ENCODE measurements around the gene MLLT1. TPM values are rescaled to one million over a fixed set of nuclear protein-coding genes. Genes with fewer than 3 reads are reported as not detected.

The MLLT1 gene
- polyA plus RNA-seq, 1 experiment, result 12.3 TPM

DNA sequence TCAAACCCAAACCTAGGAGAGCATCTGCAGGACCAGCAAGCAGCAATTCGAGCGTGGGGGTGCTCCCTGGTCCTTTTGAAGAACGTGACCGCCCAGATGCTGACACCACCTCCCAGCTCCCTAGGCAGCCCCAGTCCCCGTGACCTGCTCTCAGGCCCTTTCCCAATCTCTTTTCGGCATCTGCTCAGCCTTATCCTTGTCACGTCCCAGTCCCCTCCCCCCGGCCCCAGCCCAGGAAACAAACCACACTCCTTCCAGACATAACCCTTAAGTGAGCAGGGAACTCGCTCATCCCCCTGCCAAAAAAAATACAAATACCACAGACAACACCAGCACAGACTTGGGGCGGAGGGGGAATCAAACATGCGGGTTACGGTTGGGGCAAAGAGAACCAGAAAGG is 3.3 kb downstream of the MLLT1 start:
- Histone ChIP-seq H3K9me3 (ENCODE audit: control insufficient read depth, insufficient read depth, low read length) (no peaks in the 10 kb centered on the region), H3K27me3 (ENCODE audit: control insufficient read depth, insufficient read depth, low read length) (no peaks in the 10 kb centered on the region), H3K4me3 (ENCODE audit: low read depth, low read length) (peak overlapping the region; percentile 25), H3K27ac (ENCODE audit: low read depth, low read length) (peak overlapping the region; percentile 39)
- TF ChIP-seq, protein P1, sequence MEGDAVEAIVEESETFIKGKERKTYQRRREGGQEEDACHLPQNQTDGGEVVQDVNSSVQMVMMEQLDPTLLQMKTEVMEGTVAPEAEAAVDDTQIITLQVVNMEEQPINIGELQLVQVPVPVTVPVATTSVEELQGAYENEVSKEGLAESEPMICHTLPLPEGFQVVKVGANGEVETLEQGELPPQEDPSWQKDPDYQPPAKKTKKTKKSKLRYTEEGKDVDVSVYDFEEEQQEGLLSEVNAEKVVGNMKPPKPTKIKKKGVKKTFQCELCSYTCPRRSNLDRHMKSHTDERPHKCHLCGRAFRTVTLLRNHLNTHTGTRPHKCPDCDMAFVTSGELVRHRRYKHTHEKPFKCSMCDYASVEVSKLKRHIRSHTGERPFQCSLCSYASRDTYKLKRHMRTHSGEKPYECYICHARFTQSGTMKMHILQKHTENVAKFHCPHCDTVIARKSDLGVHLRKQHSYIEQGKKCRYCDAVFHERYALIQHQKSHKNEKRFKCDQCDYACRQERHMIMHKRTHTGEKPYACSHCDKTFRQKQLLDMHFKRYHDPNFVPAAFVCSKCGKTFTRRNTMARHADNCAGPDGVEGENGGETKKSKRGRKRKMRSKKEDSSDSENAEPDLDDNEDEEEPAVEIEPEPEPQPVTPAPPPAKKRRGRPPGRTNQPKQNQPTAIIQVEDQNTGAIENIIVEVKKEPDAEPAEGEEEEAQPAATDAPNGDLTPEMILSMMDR (IDR thresholded peaks at IDR 0.05; ENCODE audit: low read depth, low read length), result no peak
- DNase-seq (ENCODE audit: low read depth, low spot score), result no peak
- ChIA-PET CTCF (interaction anchor here (1.5 to 2.0 kb wide), 2 partner anchors 23 to 58 kb away, joined by 4 to 11 read pairs; no protein-coding TSS in a partner anchor), POLR2A (no interaction called here)

DNA sequence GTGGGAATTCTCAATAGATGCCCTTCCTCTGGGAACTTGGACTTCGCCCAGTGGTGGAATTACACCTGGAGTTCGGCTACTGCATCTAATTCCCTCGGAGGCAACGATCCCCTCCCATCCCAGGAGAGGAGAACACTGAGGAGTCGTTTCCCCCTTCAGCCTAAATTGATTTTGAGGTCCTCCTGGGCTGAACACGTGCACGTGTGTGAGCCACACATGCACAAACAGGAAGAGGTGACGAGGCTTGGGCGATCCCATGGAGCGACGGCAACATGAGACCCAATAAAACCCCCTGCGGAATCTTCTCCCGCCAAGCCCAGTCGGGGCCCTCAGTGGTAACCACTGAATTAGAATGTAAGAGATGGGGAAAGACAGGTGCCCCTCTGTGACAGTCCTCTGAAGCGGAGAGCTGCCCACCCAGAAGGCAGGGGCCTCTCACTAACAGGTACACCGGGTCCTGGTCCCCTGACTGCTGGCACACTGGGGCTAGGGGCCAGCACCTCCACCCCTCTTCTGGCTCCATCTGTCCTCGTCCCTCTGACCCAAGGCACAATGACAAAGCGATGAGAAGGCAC is 4.5 kb downstream of the MLLT1 start:
- Histone ChIP-seq H3K27me3 (ENCODE audit: control insufficient read depth, insufficient read depth, low read length) (no peaks in the 10 kb centered on the region), H3K9me3 (ENCODE audit: control insufficient read depth, insufficient read depth, low read length) (no peaks in the 10 kb centered on the region; the same call in 1 of the 2 replicates), H3K27ac (ENCODE audit: low read depth, low read length) (peak overlapping the region; percentile 95), H3K4me3 (ENCODE audit: low read depth, low read length) (no peak overlapping the region)
- no peak for DNase-seq (ENCODE audit: low read depth, low spot score)
- POLR2A ChIA-PET, result no interaction called here
- CTCF ChIA-PET, result interaction anchor here (1.2 kb wide), 1 partner anchor 57 kb away, joined by 5 read pairs; no protein-coding TSS in a partner anchor
- TF ChIP-seq, protein P1 (IDR thresholded peaks at IDR 0.05; ENCODE audit: low read depth, low read length), result no peak

DNA sequence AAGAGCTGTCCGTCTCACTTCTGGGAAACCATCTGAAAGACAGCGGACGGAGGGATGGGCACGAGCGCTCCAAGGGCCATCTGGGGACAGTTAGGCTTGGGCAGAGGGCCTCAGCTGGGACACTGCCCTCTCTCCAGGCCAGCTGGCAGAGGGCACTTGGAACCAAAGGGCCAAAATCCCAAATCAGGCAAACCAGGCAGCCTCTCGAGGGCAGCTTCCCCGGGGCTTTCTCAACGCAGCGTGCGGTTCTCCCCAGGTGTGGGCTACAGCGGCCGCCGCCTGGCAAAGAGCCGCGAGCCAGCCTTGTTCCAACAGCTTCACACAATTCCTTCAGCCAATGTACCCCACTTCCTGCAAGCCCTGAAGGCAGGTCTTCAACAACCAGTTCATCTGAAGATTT is 5.0 kb downstream of the MLLT1 start:
- Histone ChIP-seq H3K4me3 (ENCODE audit: low read depth, low read length) (no peak overlapping the region), H3K27me3 (ENCODE audit: control insufficient read depth, insufficient read depth, low read length) (no peaks in the 10 kb centered on the region), H3K9me3 (ENCODE audit: control insufficient read depth, insufficient read depth, low read length) (no peaks in the 10 kb centered on the region; the same call in 1 of the 2 replicates), H3K27ac (ENCODE audit: low read depth, low read length) (peak overlapping the region; percentile 95)
- TF ChIP-seq, protein P1 (IDR thresholded peaks at IDR 0.05; ENCODE audit: low read depth, low read length), result no peak
- DNase-seq (ENCODE audit: low read depth, low spot score), result no peak
- ChIA-PET CTCF (interaction anchor here (1.2 kb wide), 1 partner anchor 56 kb away, joined by 5 read pairs; no protein-coding TSS in a partner anchor), POLR2A (no interaction called here)

DNA sequence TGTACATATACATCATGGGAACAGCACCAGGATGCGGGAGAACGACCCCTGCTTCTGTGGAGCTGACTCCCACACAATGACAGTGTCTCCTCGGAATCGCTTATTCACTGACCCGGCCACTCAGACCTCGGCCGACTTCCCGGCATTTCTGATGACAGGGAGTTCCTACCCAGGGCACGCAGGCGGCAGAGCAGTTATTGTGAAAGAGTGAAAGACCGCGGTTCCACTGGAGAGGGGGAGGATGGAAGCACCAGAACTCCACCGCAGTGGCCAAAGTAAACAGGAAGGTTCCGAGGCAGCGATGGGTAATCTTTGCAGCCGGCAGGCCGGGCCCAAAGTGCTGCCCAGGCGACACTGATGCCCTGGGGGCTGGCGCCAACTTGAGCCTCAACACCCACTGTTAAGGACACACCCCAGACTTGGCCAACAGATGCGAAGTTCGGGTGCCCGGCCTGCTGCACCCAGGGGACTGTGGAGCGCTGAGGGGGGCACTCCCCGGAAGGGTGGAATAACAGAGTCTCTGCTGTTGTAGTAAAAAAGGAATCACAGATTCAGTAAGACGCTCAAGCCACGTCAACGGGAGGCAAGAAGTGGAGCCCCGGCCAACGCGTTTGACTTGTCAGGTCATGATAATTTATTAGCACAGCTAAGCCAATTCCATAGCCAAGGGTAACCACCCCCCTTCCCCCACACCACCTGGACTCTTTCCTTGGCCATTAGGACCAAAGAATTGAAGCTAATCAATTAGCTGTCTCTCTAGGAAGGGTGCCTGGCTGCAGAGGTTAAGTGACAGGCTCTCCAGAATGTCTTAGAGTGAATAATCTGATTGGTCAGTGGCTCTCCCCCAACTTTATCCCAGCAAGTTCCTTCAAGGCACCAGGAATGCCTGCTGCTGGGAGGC is 5.8 kb downstream of the MLLT1 start:
- TF ChIP-seq, protein P1 (IDR thresholded peaks at IDR 0.05; ENCODE audit: low read depth, low read length), result no peak
- no peak for DNase-seq (ENCODE audit: low read depth, low spot score)
- no peaks in the 10 kb centered on the region; the same call in 1 of the 2 replicates for H3K9me3 ChIP-seq (ENCODE audit: control insufficient read depth, insufficient read depth, low read length)
- POLR2A ChIA-PET, result no interaction called here
- peak overlapping the region; percentile 95 for H3K27ac ChIP-seq (ENCODE audit: low read depth, low read length)
- peak overlapping the region; percentile 46 for H3K4me3 ChIP-seq (ENCODE audit: low read depth, low read length)
- CTCF ChIA-PET, result interaction anchor here (1.2 kb wide), 1 partner anchor 55 kb away, joined by 5 read pairs; no protein-coding TSS in a partner anchor
- no peaks in the 10 kb centered on the region for H3K27me3 ChIP-seq (ENCODE audit: control insufficient read depth, insufficient read depth, low read length)

Measured in AG04450 (cell line).